GM23248 (cell line): ENCODE results near the gene RIMS3.

Experiments
- EZH2 ChIP-seq: fragments of 200-600 bp; sonication (generic); IDR thresholded peaks from 2 replicates; pipeline ENCODE4 v1.6.1; 2018; ENCODE audit warnings: antibody characterized with exemption, mild to moderate bottlenecking; ENCODE audit not compliant: insufficient read depth, poor library complexity, severe bottlenecking
- EZH2phosphoT487 ChIP-seq: fragments of 200-600 bp; sonication (generic); IDR thresholded peaks from 2 replicates; pipeline ENCODE4 v1.6.1; 2018; ENCODE audit warnings: antibody characterized with exemption, moderate library complexity, mild to moderate bottlenecking, low read depth; ENCODE audit not compliant: insufficient read depth

DNA sequence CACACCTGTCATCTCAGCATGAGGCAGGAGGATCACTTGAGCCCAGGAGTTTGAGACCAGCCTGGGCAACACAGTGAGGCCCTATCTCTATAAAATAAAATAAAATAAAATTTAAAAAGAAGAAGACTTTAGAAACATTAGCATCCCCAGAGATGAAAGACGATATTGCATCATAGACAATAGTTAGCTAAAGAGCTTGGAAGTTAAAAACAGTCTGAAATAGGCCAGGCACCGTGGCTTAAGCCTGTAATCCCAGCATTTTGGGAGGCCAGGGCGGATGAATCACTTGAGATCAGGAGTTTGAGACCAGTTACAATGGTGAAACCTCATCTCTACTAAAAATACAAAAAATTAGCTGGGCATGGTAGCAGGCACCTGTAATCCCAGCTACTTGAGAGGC, 59.3 kb downstream of the RIMS3 start:
- TF ChIP-seq EZH2: no peak
- TF ChIP-seq EZH2phosphoT487: no peak
